ENCODE results near the gene C1orf122.

C1orf122 gene

GRCh38 chr1:37846647-37847339, 39.2 kb downstream of the C1orf122 start:
- DNase-seq, result no peak

- DNase-seq, result no peak
These were observed 41.9 kb downstream of the C1orf122 start for GRCh38 chr1:37849480-37849879.

DNA sequence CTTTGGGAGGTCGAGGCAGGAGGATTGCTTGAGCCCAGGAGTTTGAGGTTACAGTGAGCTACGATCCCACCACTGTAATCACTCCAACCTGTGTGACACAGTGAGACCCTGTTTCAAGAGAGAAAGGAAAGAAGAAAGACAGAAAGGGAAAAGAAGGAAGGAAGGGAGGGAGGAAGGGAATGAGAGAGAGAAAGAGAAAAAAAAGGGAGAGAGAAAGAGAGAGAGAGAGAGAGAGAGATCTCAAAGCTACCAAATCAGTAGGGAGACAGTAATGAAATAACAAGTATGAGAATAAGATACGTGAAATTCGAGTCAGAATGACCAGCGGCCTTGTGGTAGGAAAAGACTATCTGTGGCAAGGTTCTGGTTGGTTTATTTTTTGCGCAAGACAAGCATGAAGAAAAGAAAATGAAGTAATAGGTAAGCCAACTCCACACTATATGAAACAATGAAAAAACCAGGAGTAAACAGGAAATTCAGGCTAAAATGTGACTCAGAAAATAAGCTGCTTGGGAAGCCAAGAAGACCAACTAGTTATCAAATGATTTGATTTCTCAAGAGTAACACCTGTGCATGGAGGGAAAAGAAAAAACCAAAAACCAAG, 42.9 kb downstream of the C1orf122 start:
- no peak for DNase-seq

GRCh38 chr1:37851262-37851661, 43.7 kb downstream of the C1orf122 start:
- DNase-seq, result no peak

DNA sequence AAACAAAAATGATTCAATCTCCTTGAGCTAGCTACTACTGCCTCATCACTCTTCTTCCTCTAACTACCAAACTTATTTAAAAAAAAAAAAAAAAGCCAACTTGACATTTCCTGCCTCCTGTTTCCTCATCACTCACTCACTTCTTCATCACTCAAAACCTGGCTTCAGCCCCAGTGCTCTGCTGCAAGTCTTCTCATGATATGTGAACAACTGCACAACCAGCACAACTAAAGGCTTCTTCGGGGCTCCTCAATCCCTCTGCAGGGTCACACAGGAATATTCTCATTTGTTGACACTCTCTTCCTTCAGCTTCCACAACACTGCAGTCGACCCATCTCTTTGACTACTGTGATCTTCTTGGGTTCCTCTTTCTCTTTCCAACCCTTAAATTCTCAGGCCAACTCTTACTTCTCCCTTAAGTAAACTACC, 44.2 kb downstream of the C1orf122 start:
- DNase-seq, result no peak

DNA sequence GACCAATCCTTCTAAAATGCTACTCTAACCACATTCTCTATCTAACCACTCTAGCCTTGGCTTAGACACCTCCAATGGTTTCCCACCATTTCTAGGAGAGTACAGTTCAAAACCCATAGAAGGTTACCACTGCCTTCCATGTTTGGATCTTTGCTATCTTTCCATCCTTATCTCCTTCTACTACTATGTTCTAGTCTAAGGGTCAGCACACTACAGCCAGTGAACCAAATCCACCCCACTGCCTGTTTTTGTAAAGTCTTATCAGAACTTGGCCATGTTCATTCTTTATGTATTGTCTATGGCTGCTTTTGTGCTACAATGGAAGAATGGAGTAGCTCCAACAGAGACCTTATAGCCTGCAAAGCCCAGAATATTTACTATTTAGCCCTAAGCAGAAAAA, 45.6 kb downstream of the C1orf122 start:
- DNase-seq, result no peak

- no peak for DNase-seq
These were observed 46.8 kb downstream of the C1orf122 start for GRCh38 chr1:37854406-37854805.
